Thyroid gland (tissue), 4 donors: ENCODE results near the gene PSTPIP1. TPM values are rescaled to one million over a fixed set of nuclear protein-coding genes. Genes with fewer than 3 reads are reported as not detected.
"Not testable (repeated sequence)": the region's sequence is repeated elsewhere in the genome, so short reads cannot be mapped to it uniquely, and the experiment has no call there.

ENCODE experiments used
- DNase-seq, 2 donors: peaks; one replicate each; pipeline ENCODE4 v3.0.0-alpha.2; 2019
- H3K27ac ChIP-seq, 3 donors: fragments of 200-600 bp; sonication (generic); 1 replicate in 2 of 3; 2 replicates in 1 of 3; pipeline ENCODE4 v1.5.1; 2016 to 2019; ENCODE audit warnings: mild to moderate bottlenecking in 1 of 3, moderate library complexity in 1 of 3
- H3K27me3 ChIP-seq: fragments of 200-600 bp; sonication (generic); one replicate; pipeline ENCODE4 v1.5.1; 2019
- H3K36me3 ChIP-seq, 2 donors: fragments of 200-600 bp; sonication (generic); one replicate each; pipeline ENCODE4 v1.5.1; 2016 to 2019
- H3K4me1 ChIP-seq, 2 donors: fragments of 200-600 bp; sonication (generic); one replicate each; pipeline ENCODE4 v1.5.1; 2017 to 2019
- H3K4me3 ChIP-seq, 3 donors: fragments of 200-600 bp; sonication (generic); replicated peaks in 1 of 3; 1 replicate in 2 of 3; 2 replicates in 1 of 3; pipeline ENCODE4 v1.5.1; 2016; ENCODE audit warnings: mild to moderate bottlenecking in 1 of 3
- H3K9me3 ChIP-seq: fragments of 200-600 bp; sonication (generic); one replicate; pipeline ENCODE4 v1.5.1; 2017
- CTCF ChIP-seq, 6 experiments: fragments of 200-600 bp in 3 of 6; fragments of 450-650 bp in 3 of 6; sonication (generic) in 3 of 6; IDR thresholded peaks; one replicate each; pipeline ENCODE4 v1.5.1; 2016 to 2019; ENCODE audit warnings: antibody characterized with exemption in 6 of 6, mild to moderate bottlenecking in 2 of 6, inconsistent platforms in 1 of 6, moderate library complexity in 1 of 6
- POLR2A ChIP-seq, 2 donors: fragments of 450-650 bp; IDR thresholded peaks; one replicate each; pipeline ENCODE4 v1.6.1; 2017; ENCODE audit warnings: antibody characterized with exemption in 2 of 2, mild to moderate bottlenecking in 2 of 2, moderate library complexity in 1 of 2
- WGBS, 2 donors: methylation state at CpG; one replicate each; pipeline ENCODE4 v1.1.5; 2017; 5-methylcytosine and 5-hydroxymethylcytosine counted together
- intact Hi-C: fragments of 100-400 bp; cut with DNase I; formaldehyde crosslinking; loops from one replicate; pipeline ENCODE4 v1.15.1; 2023
- total RNA-seq, 4 donors: library from RNA; depleted of rRNA; stranded (reverse); fragments of >200 nt; gene quantifications; one replicate each; pipeline ENCODE4 v1.2.3, GENCODE V29; 2016

Gene PSTPIP1
- total RNA-seq, 4 donors from 2014 or later = 1.4 to 6.9 (median 3.7) TPM

DNA sequence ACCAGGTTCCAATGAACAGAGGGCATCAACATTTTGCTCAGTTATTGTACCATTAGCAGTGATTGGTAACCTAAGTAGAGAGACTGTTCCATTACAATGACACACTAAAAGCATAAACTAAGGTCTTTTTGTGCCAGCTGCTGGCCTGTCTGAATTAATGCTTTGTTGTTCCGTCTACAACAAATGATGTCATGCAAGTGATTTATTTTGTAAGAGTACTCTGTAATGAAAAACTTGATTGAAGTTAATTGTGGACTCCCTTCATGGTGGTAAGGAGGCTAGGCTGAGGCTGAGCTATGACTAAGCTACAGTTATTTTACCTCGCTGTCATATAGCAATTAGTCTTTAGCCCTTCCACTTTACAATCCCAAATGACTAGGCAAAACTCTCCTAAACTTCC lies 40.2 kb upstream of the PSTPIP1 start:
- WGBS, 2 donors = 76 to 77% methylated on average over 2 of the region's 2 CpGs
- H3K27me3 ChIP-seq = no peaks in the 10 kb centered on the region
- H3K4me1 ChIP-seq = no peaks in the 10 kb centered on the region
- intact Hi-C loops = no loop called here
- TF ChIP-seq CTCF (IDR thresholded peaks at IDR 0.05) = no peak
- no peak for TF ChIP-seq POLR2A (IDR thresholded peaks at IDR 0.05)
- no peaks in the 10 kb centered on the region for H3K36me3 ChIP-seq
- H3K4me3 ChIP-seq = no peak overlapping the region
- no peak for DNase-seq
- no peak overlapping the region for H3K27ac ChIP-seq
- H3K9me3 ChIP-seq = no peaks in the 10 kb centered on the region

DNA sequence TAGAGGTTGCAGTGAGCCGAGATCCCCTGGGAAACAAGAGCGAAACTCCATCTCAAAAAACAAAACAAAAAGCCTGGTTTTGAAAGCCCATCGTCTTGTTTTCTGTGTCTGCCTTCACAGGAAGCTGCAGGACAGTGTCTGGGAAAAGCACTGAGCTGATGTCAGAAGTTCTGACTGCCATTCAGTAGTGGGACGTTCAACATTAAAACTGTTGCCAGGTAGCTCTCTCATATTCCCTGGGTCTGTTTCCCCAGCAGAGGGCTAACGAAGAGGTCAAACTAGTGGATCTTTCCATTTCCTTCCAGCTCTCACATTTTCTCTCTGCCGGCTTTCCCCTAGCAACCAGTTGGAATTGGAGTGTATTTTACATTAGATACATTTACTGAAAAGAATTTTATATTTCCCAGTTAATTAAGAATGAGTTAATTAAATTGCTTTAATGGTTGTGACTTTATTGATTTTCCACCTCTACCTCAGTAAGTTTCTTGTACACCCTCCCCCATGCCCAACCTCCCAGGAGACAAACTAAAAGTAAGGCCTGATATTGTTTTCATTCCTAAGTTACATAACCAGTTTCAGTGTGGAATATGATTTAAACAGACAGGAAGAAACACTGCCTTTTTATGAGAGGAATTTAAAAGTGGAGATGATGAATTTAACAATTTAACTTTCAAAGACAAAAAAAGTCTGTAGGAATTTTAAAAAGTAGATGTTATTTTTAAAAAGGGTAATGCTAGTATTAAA lies 33.5 kb upstream of the PSTPIP1 start:
- no peaks in the 10 kb centered on the region for H3K36me3 ChIP-seq
- DNase-seq = no peak
- peaks cover 0 to 3% of the 10 kb centered on the region in 2 donors for H3K4me1 ChIP-seq
- WGBS, 2 donors = 59 to 68% methylated on average over 6 of the region's 6 CpGs
- TF ChIP-seq POLR2A (IDR thresholded peaks at IDR 0.05) (no peak), CTCF (IDR thresholded peaks at IDR 0.05) (no peak)
- intact Hi-C loops = no loop called here
- H3K27ac ChIP-seq = no peak overlapping the region
- H3K9me3 ChIP-seq = no peaks in the 10 kb centered on the region
- no peaks in the 10 kb centered on the region for H3K27me3 ChIP-seq
- H3K4me3 ChIP-seq = no peak overlapping the region

- DNase-seq = no peak
- no peaks in the 10 kb centered on the region for H3K36me3 ChIP-seq
- 91 to 92% methylated on average over 9 of the region's 9 CpGs for WGBS, 2 donors
- H3K4me1 ChIP-seq = peaks cover 0 to 3% of the 10 kb centered on the region in 2 donors
- intact Hi-C loops = no loop called here
- TF ChIP-seq POLR2A (IDR thresholded peaks at IDR 0.05) = no peak
- no peak for TF ChIP-seq CTCF (IDR thresholded peaks at IDR 0.05)
- H3K4me3 ChIP-seq = no peak overlapping the region
- no peak overlapping the region for H3K27ac ChIP-seq
- no peaks in the 10 kb centered on the region for H3K27me3 ChIP-seq
- no peaks in the 10 kb centered on the region for H3K9me3 ChIP-seq
Measured at GRCh38 chr15:76962337-76963013, 32.5 kb upstream of the PSTPIP1 start.

DNA sequence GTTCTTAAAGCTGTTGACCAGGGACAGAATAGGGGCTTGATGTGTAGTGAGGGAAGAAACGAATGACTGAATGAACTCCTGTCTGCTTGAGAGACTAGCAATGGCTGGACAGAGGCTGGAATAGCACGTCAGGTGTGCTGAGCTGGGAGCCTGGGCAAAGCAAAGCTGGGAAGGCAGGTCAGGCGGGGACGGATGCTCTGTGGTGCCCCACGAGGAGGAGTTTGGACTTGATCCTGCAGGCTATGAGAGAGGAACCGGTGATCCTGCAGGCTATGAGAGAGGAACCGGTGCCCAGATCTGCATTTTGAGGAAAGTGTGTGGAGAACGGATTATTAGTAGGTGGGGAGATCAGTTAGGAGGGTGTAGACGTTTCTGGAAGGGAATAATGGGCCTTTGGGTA lies 31.3 kb upstream of the PSTPIP1 start:
- Histone ChIP-seq H3K4me1 (peaks cover 0 to 3% of the 10 kb centered on the region in 2 donors), H3K4me3 (no peak overlapping the region), H3K27ac (no peak overlapping the region), H3K27me3 (no peaks in the 10 kb centered on the region), H3K36me3 (no peaks in the 10 kb centered on the region), H3K9me3 (no peaks in the 10 kb centered on the region)
- intact Hi-C loops = no loop called here
- TF ChIP-seq CTCF (IDR thresholded peaks at IDR 0.05) (no peak), POLR2A (IDR thresholded peaks at IDR 0.05) (no peak)
- DNase-seq = no peak
- whole genome bisulfite sequencing, 2 donors = 59 to 60% methylated on average over 9 of the region's 9 CpGs

- no peak overlapping the region for H3K27ac ChIP-seq
- H3K4me3 ChIP-seq = no peak overlapping the region
- TF ChIP-seq CTCF (IDR thresholded peaks at IDR 0.05) (no peak), POLR2A (IDR thresholded peaks at IDR 0.05) (no peak)
- H3K4me1 ChIP-seq = peaks cover 0 to 3% of the 10 kb centered on the region in 2 donors
- 47 to 48% methylated on average over 5 of the region's 5 CpGs for WGBS, 2 donors
- no peak for DNase-seq
- no peaks in the 10 kb centered on the region for H3K27me3 ChIP-seq
- intact Hi-C loops = no loop called here
- no peaks in the 10 kb centered on the region for H3K9me3 ChIP-seq
- H3K36me3 ChIP-seq = no peaks in the 10 kb centered on the region
Measured at GRCh38 chr15:76964157-76964556, 30.8 kb upstream of the PSTPIP1 start.

DNA sequence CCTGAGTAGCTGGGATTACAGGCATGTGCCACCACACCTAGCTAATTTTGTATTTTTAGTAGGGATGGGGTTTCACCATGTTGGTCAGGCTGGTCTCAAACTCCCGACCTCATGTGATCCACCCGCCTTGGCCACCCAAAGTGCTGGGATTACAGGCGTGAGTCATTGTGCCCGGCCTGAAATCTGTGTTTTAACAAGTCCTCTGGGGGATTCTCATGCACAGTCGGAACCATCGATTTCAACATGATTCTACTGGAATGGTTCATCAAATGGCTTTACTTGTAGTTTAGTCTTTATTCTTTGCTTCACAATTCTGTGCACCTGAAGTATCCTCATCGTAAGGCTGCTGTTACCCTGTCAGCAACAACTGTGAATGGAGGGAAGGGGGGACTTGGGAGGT lies 28.9 kb upstream of the PSTPIP1 start:
- DNase-seq, H3K27me3 ChIP-seq, H3K4me3 ChIP-seq, H3K9me3 ChIP-seq, H3K4me1 ChIP-seq, H3K36me3 ChIP-seq, H3K27ac ChIP-seq, intact Hi-C loops: not testable (repeated sequence)
- WGBS, 2 donors = 81 to 84% methylated on average over 7 of the region's 7 CpGs
